Measurements from ENCODE around the gene LUC7L. TPM values are rescaled to one million over a fixed set of nuclear protein-coding genes. Genes with fewer than 3 reads are reported as not detected.

Gene LUC7L
- total and polyA plus RNA-seq, 2 of the 8 experiments (the other 6 are each of a cell fraction or from before 2014, with no cell fraction given), result 49.7 to 129 TPM

DNA sequence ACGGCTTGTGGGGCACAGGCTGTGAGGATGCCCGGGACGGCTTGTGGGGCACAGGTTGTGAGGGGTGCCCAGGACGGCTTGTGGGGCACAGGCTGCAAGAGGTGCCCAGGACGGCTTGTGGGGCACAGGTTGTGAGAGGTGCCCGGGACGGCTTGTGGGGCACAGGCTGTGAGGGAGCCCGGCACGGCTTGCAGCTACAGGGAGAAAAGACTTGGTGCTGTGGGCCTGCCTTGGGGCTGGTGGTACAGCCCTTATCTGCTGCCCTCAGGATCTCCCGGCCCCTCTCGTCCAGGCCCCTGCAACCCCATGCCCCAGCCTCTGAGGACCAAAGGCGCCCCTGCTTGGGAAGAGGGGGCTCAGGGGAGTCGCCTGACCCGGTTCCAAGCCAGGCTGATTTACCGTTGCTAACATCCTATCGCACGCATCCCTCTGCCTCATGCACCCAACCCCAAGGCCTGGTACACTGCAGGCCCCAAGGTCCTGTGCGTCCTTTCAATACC is 68.5 kb downstream of the LUC7L start:
- Histone ChIP-seq H3K4me3 (ENCODE audit: extremely low read depth in 1 of 4, insufficient read depth in 2 of 4, low read depth in 3 of 4, low read length in 4 of 4) (no peak overlapping the region), H3K79me1 (ENCODE audit: low read depth, low read length) (no peaks in the 10 kb centered on the region), H3K14ac (ENCODE audit: insufficient read length) (no peak overlapping the region), H2BK12ac (ENCODE audit: low read depth, low read length) (no peak overlapping the region), H4K91ac (replicated peaks; ENCODE audit: insufficient read length, low read length) (no peak overlapping the region), H3K4me2 (ENCODE audit: insufficient read depth in 1 of 2, low read depth in 2 of 2, low read length in 2 of 2) (no peak overlapping the region), H3K4ac (replicated peaks; ENCODE audit: insufficient read length, low read depth, low read length) (no peak overlapping the region), H3K18ac (ENCODE audit: extremely low read depth, low read length) (no peak overlapping the region), H2BK120ac (replicated peaks; ENCODE audit: low read depth, low read length) (no peak overlapping the region), H4K20me1 (replicated peaks in 1 of 2; ENCODE audit: control insufficient read depth in 1 of 2, insufficient read depth in 2 of 2, low read length in 2 of 2) (peaks cover 0 to 2% of the 10 kb centered on the region in 2 experiments), H2AK5ac (ENCODE audit: low read depth, low read length) (no peak overlapping the region), H4K8ac (ENCODE audit: extremely low read depth, insufficient read depth, low read length) (no peak overlapping the region; the same call in 1 of the 2 replicates), H3K56ac (replicated peaks; ENCODE audit: insufficient read length, low read depth, low read length) (no peak overlapping the region), H2BK15ac (ENCODE audit: low read length) (no peak overlapping the region), H3K4me1 (replicated peaks in 1 of 4; ENCODE audit: control insufficient read depth in 3 of 4, insufficient read depth in 4 of 4, low read length in 3 of 4) (peaks cover 0 to 4% (median 2%) of the 10 kb centered on the region in 4 experiments; a peak in 5 of 7 replicates), H3K9ac (replicated peaks in 1 of 4; ENCODE audit: extremely low read depth in 1 of 4, low read depth in 3 of 4, low read length in 3 of 4) (no peak overlapping the region), H2BK5ac (ENCODE audit: low read depth, low read length) (no peak overlapping the region), H3K9me3 (ENCODE audit: insufficient read depth in 2 of 2, low read depth in 1 of 2, low read length in 1 of 2) (no peaks in the 10 kb centered on the region), H2BK20ac (ENCODE audit: low read length) (no peak overlapping the region), H2AFZ (ENCODE audit: low read length) (no peak overlapping the region), H3K27me3 (replicated peaks in 1 of 4; ENCODE audit: control insufficient read depth in 3 of 4, extremely low read depth in 1 of 4, insufficient read depth in 3 of 4, low read length in 3 of 4) (peaks cover 8 to 27% (median 24%) of the 10 kb centered on the region in 4 experiments), H4K5ac (ENCODE audit: insufficient read length, low read depth, low read length) (no peak overlapping the region), H3K27ac (ENCODE audit: low read depth, low read length) (no peak overlapping the region), H3K36me3 (ENCODE audit: control insufficient read depth in 2 of 4, insufficient read depth in 4 of 4, low read length in 3 of 4) (peaks cover 0 to 2% (median 0%) of the 10 kb centered on the region in 4 experiments; a peak in 1 of 8 replicates), H3K79me2 (ENCODE audit: control insufficient read depth in 1 of 2, insufficient read depth in 2 of 2, low read length in 2 of 2) (no peaks in the 10 kb centered on the region), H3K23me2 (ENCODE audit: low read depth, low read length) (peaks cover 2% of the 10 kb centered on the region; the same call in 1 of the 2 replicates), H3K23ac (ENCODE audit: insufficient read length) (no peak overlapping the region)
- no peak for FAIRE-seq
- ChIA-PET POLR2A (ENCODE audit: partially characterized antibody) (interaction anchor here (0.7 kb wide), 1 partner anchor 17 kb away, joined by 3 read pairs; no protein-coding TSS in a partner anchor), CTCF (ENCODE audit: partially characterized antibody) (interaction anchor here (1.2 to 2.4 kb wide), 3 partner anchors 19 to 54 kb away, joined by 6 to 9 read pairs (median 6); partner anchors contain the start of gene HBQ1)
- WGBS, 2 experiments (ENCODE audit: extremely low coverage in 1 of 2, insufficient coverage in 1 of 2, insufficient read length in 1 of 2, insufficient replicate concordance in 2 of 2, low coverage in 1 of 2, low lambda C conversion rate in 2 of 2, missing lambda C conversion rate in 1 of 2), result 81% methylated on average over 15 of the region's 18 CpGs; no CpG with 5 or more reads in 1 of the 2 experiments
- no peak for DNase-seq (ENCODE audit: low read depth in 1 of 2, low spot score in 2 of 2)
- TF ChIP-seq CBX8 (IDR thresholded peaks at IDR 0.05; ENCODE audit: borderline replicate concordance, low read depth, low read length) (no peak), SP1 (IDR thresholded peaks at IDR 0.05; ENCODE audit: low read depth, low read length) (no peak), NANOG (IDR thresholded peaks at IDR 0.05; ENCODE audit: insufficient read depth, low read depth, low read length, poor library complexity, severe bottlenecking) (no peak), EGR1 (IDR thresholded peaks at IDR 0.05; ENCODE audit: borderline replicate concordance, low read depth, low read length) (no peak), SRF (IDR thresholded peaks at IDR 0.05; ENCODE audit: low read depth, low read length) (no peak), HDAC6 (IDR thresholded peaks at IDR 0.05; ENCODE audit: low read depth, low read length) (no peak), SIRT6 (IDR thresholded peaks at IDR 0.05; ENCODE audit: low read length) (no peak), JUND (IDR thresholded peaks at IDR 0.05; ENCODE audit: low read length) (no peak), KDM4A (IDR thresholded peaks at IDR 0.05; ENCODE audit: low read depth, low read length, severe bottlenecking) (no peak), TCF12 (IDR thresholded peaks at IDR 0.05; ENCODE audit: low read depth, low read length) (no peak), TEAD4 (IDR thresholded peaks at IDR 0.05; ENCODE audit: low read depth, low read length) (no peak)
- TF ChIP-seq, protein P1, sequence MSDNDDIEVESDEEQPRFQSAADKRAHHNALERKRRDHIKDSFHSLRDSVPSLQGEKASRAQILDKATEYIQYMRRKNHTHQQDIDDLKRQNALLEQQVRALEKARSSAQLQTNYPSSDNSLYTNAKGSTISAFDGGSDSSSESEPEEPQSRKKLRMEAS (IDR thresholded peaks at IDR 0.05), result no peak
- TF ChIP-seq, protein P2, sequence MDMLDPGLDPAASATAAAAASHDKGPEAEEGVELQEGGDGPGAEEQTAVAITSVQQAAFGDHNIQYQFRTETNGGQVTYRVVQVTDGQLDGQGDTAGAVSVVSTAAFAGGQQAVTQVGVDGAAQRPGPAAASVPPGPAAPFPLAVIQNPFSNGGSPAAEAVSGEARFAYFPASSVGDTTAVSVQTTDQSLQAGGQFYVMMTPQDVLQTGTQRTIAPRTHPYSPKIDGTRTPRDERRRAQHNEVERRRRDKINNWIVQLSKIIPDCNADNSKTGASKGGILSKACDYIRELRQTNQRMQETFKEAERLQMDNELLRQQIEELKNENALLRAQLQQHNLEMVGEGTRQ (IDR thresholded peaks at IDR 0.05; ENCODE audit: low read length), result no peak
